GM18517 (cell line): ENCODE measurements around the gene DCAKD.

Experiments used
- ATAC-seq: cut with Tn5 transposase; IDR thresholded peaks from one replicate; pipeline ENCODE4 v1.9.1; 2021; ENCODE audit warnings: mild to moderate bottlenecking, moderate library complexity; ENCODE audit not compliant: unreplicated experiment

The DCAKD gene

GRCh38 chr17:44977065-44977464 is 74.4 kb downstream of the DCAKD start:
- no peak for ATAC-seq

- ATAC-seq, result no peak
Measured at GRCh38 chr17:44976206-44976605, 75.2 kb downstream of the DCAKD start.
